HepG2 (cell line): ENCODE measurements around the gene QSOX2. TPM values are rescaled to one million over a fixed set of nuclear protein-coding genes. Genes with fewer than 3 reads are reported as not detected.

Experiments
- ATAC-seq: fragments of 200-7000 bp; cut with Tn5 transposase; 3 replicates; pipeline ENCODE4 v1.9.1; 2020; ENCODE audit warnings: mild to moderate bottlenecking, moderate library complexity
- BruUV-seq: library from RNA; stranded (reverse); fragments of 400-500 nt; replicated peaks from 2 replicates; lab custom pipeline; 2021; lab: Mats Ljungman, UMichigan
- CTCF ChIA-PET: fragments of 300-600 bp; formaldehyde crosslinking; extraction: SDS; loops from one replicate; lab custom pipeline; 2021; ENCODE audit warnings: low total read pairs, inconsistent platforms, low intra/inter-chr PET ratio; lab: Yijun Ruan, JAX
- POLR2A ChIA-PET: fragments of 350-600 bp; sonication (Branson Sonifier 250); formaldehyde crosslinking; loops from one replicate; lab custom pipeline; 2020; ENCODE audit warnings: antibody characterized with exemption, inconsistent platforms; lab: Yijun Ruan, JAX
- DNase-seq: peaks from one replicate; pipeline ENCODE4 v3.0.0-alpha.2; 2015; ENCODE audit warnings: low spot score
- FAIRE-seq: peaks from 3 replicates; lab custom pipeline; 2011; peaks lifted over from hg19 to GRCh38; lab: Jason Lieb, UNC
- H2AFZ ChIP-seq: one replicate; pipeline ENCODE4 v1.6.1; 2011; ENCODE audit warnings: low read length, inconsistent platforms
- H3K27ac ChIP-seq: fragments of 300-600 bp; 3 replicates; pipeline ENCODE4 v1.8.0; 2011; ENCODE audit warnings: mixed run types, mild to moderate bottlenecking, mixed read lengths, low read length, inconsistent platforms; ENCODE audit not compliant: insufficient read depth; ENCODE audit errors: extremely low read length
- H3K27me3 ChIP-seq, 2 experiments: fragments of 200-600 bp in 1 of 2; 2 replicates in 1 of 2; 3 replicates in 1 of 2; pipeline versions ENCODE4 v1.6.0 to v1.8.0; 2011; ENCODE audit warnings: low read length in 2 of 2, mild to moderate bottlenecking in 2 of 2, moderate library complexity in 2 of 2, inconsistent platforms in 1 of 2; ENCODE audit not compliant: insufficient read depth in 2 of 2, control insufficient read depth in 1 of 2
- H3K36me3 ChIP-seq, 2 experiments: fragments of 200-600 bp in 1 of 2; replicated peaks in 1 of 2; 2 replicates in 1 of 2; 3 replicates in 1 of 2; pipeline versions ENCODE4 v1.5.1 to v1.8.0; 2011; ENCODE audit warnings: low read length in 2 of 2, inconsistent platforms in 1 of 2; ENCODE audit not compliant: insufficient read depth in 2 of 2, control insufficient read depth in 1 of 2
- H3K4me1 ChIP-seq: 2 replicates; pipeline ENCODE4 v1.5.1; 2012; ENCODE audit warnings: low read length, inconsistent platforms; ENCODE audit not compliant: insufficient read depth
- H3K4me2 ChIP-seq: 2 replicates; pipeline ENCODE4 v1.6.0; 2011; ENCODE audit warnings: low read depth, low read length, inconsistent platforms
- H3K4me3 ChIP-seq, 3 experiments: fragments of 200-600 bp in 1 of 3; sonication (generic), shearing (Covaris generic) in 1 of 3; replicated peaks in 1 of 3; 2 replicates each; pipeline ENCODE4 v1.5.1; 2011 to 2016; ENCODE audit warnings: low read length in 3 of 3, inconsistent platforms in 2 of 3, low read depth in 2 of 3, mild to moderate bottlenecking in 2 of 3, control low read depth in 1 of 3, mixed read lengths in 1 of 3; ENCODE audit not compliant: insufficient read depth in 1 of 3
- H3K79me2 ChIP-seq: one replicate; pipeline ENCODE4 v1.6.1; 2011; ENCODE audit warnings: low read length, inconsistent platforms; ENCODE audit not compliant: insufficient read depth
- H3K9ac ChIP-seq: 2 replicates; pipeline ENCODE4 v1.6.0; 2011; ENCODE audit warnings: mild to moderate bottlenecking, low read depth, low read length, inconsistent platforms; ENCODE audit not compliant: insufficient read depth
- H3K9me3 ChIP-seq: 2 replicates; pipeline ENCODE4 v1.5.1; 2012; ENCODE audit warnings: mild to moderate bottlenecking, low read length
- H4K20me1 ChIP-seq: 2 replicates; pipeline ENCODE4 v1.6.0; 2011; ENCODE audit warnings: inconsistent platforms, mild to moderate bottlenecking, low read length, moderate library complexity; ENCODE audit not compliant: insufficient read depth
- ADNP ChIP-seq: sonication (generic); formaldehyde crosslinking; IDR thresholded peaks from 2 replicates; pipeline ENCODE4 v1.4.0; 2020; ENCODE audit warnings: missing genetic modification reagents
- BRD4 ChIP-seq: sonication (generic); formaldehyde crosslinking; IDR thresholded peaks from 2 replicates; pipeline ENCODE4 v1.4.0; 2020; ENCODE audit warnings: missing genetic modification reagents
- CC2D1A ChIP-seq: sonication (generic); formaldehyde crosslinking; IDR thresholded peaks from 2 replicates; pipeline ENCODE4 v1.8.1; 2023; ENCODE audit warnings: mild to moderate bottlenecking, missing genetic modification reagents
- CREM ChIP-seq, 2 experiments: sonication (generic) in 1 of 2; formaldehyde crosslinking in 1 of 2; IDR thresholded peaks; 2 replicates each; pipeline versions ENCODE4 v1.4.0 to v1.6.1; 2016 to 2020; ENCODE audit warnings: antibody characterized with exemption in 1 of 2, mild to moderate bottlenecking in 1 of 2, missing genetic modification reagents in 1 of 2
- CSRNP2 ChIP-seq: sonication (generic); formaldehyde crosslinking; conservative IDR thresholded peaks from 2 replicates; pipeline ENCODE4 v1.8.0; 2022; ENCODE audit warnings: low read depth, missing genetic modification reagents
- KDM6A ChIP-seq: IDR thresholded peaks from 2 replicates; pipeline ENCODE4 v1.6.1; 2016; ENCODE audit warnings: low read depth
- TFDP1 ChIP-seq: IDR thresholded peaks from 2 replicates; pipeline ENCODE4 v1.6.1; 2016; ENCODE audit warnings: missing compliant biosample characterization, missing genetic modification reagents, borderline replicate concordance
- TRIM24 ChIP-seq: sonication (generic); formaldehyde crosslinking; IDR thresholded peaks from 2 replicates; pipeline ENCODE4 v1.8.0; 2022; ENCODE audit warnings: mild to moderate bottlenecking, missing genetic modification reagents
- ZNF143 ChIP-seq: sonication (generic); formaldehyde crosslinking; IDR thresholded peaks from 2 replicates; pipeline ENCODE4 v1.4.0; 2020; ENCODE audit warnings: missing genetic modification reagents
- ZNF331 ChIP-seq: sonication (generic); formaldehyde crosslinking; IDR thresholded peaks from 2 replicates; pipeline ENCODE4 v1.4.0; 2020; ENCODE audit warnings: missing genetic modification reagents
- ZNF841 ChIP-seq: sonication (generic); formaldehyde crosslinking; IDR thresholded peaks from 2 replicates; pipeline ENCODE4 v1.8.1; 2023; ENCODE audit warnings: missing genetic modification reagents, borderline replicate concordance
- WGBS: methylation state at CpG from one replicate; pipeline ENCODE4 v1.1.6; 2017; ENCODE audit warnings: low lambda C conversion rate; 5-methylcytosine and 5-hydroxymethylcytosine counted together
- in situ Hi-C: cut with HindIII; loops from 2 replicates; pipeline ENCODE4 v1.10.0; 2017; ENCODE audit warnings: low pct_unique_long_range_greater_than_20kb; ENCODE audit not compliant: extremely low pct_ligation_motif_present
- intact Hi-C: fragments of 100-400 bp; cut with micrococcal nuclease; formaldehyde crosslinking; loops from one replicate; pipeline ENCODE4 v1.10.0; 2022; ENCODE audit not compliant: unreplicated experiment
- polyA plus RNA-seq, 8 experiments: library from polyadenylated mRNA; depleted of rRNA in 3 of 8; stranded (reverse) in 7 of 8; unstranded in 1 of 8; fragments of >200 nt; fragmentation: Illumina TruSeq in 4 of 8; extraction: Trizol in 4 of 8; gene quantifications; 2 replicates each; pipeline versions ENCODE4 v1.2.1 to v1.2.3, GENCODE V29; 2011 to 2016; ENCODE audit warnings: low read depth in 4 of 8, missing spikeins in 1 of 8, mixed read lengths in 1 of 8; ENCODE audit not compliant: insufficient read depth in 1 of 8
- total RNA-seq, 5 experiments: library from RNA; depleted of rRNA; stranded (reverse); fragments of >200 nt; fragmentation: Illumina TruSeq; extraction: Trizol; gene quantifications; 2 replicates each; pipeline ENCODE4 v1.2.3, GENCODE V29; 2016; ENCODE audit warnings: low read depth in 1 of 5
- TF ChIP-seq, protein P1 (sequence below): IDR thresholded peaks from 2 replicates; pipeline ENCODE4 v1.6.1; 2016; ENCODE audit warnings: low read depth, missing genetic modification reagents, missing compliant biosample characterization

The QSOX2 gene
- total and polyA plus RNA-seq, 2 of the 13 experiments (the other 11 are each of a cell fraction or from before 2014, with no cell fraction given), result 27.1 to 42.1 TPM

DNA sequence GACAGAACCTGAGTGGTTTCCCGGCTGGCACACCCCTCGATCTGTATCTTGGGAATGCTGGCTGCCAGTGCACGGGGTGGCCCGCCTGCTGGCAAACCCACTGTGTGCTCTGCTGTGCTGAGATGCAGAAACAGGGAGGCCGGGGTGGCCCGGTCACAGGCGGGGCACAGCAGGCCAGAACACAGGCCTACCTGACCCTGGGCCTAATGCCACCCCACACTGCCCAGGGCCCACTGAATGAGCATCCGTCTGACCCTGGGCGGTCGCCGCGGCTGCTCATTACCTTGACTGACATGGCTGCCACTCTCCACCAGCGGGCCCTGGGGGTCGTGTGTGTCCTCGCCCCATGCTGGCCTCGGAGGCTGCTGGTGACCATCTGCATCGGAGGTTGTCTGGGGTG lies 14.2 kb upstream of the QSOX2 start:
- Histone ChIP-seq H4K20me1 (no peaks in the 10 kb centered on the region), H2AFZ (no peak overlapping the region), H3K9ac (no peak overlapping the region), H3K36me3 (no peaks in the 10 kb centered on the region), H3K79me2 (no peaks in the 10 kb centered on the region), H3K27ac (no peak overlapping the region), H3K9me3 (no peaks in the 10 kb centered on the region), H3K4me3 (no peak overlapping the region), H3K4me2 (no peak overlapping the region), H3K27me3 (peaks cover 26 to 92% of the 10 kb centered on the region in 2 experiments), H3K4me1 (peaks cover 24% of the 10 kb centered on the region)
- no peak for TF ChIP-seq KDM6A
- no peak for TF ChIP-seq TFDP1 (CRISPR knock-in tag)
- TF ChIP-seq CSRNP2 (CRISPR knock-in tag), result no peak
- no peak for TF ChIP-seq CREM (IDR thresholded peaks at IDR 0.05)
- TF ChIP-seq CREM (CRISPR knock-in tag; IDR thresholded peaks at IDR 0.05), result no peak
- TF ChIP-seq ADNP (CRISPR knock-in tag), result no peak
- TF ChIP-seq, protein P1, sequence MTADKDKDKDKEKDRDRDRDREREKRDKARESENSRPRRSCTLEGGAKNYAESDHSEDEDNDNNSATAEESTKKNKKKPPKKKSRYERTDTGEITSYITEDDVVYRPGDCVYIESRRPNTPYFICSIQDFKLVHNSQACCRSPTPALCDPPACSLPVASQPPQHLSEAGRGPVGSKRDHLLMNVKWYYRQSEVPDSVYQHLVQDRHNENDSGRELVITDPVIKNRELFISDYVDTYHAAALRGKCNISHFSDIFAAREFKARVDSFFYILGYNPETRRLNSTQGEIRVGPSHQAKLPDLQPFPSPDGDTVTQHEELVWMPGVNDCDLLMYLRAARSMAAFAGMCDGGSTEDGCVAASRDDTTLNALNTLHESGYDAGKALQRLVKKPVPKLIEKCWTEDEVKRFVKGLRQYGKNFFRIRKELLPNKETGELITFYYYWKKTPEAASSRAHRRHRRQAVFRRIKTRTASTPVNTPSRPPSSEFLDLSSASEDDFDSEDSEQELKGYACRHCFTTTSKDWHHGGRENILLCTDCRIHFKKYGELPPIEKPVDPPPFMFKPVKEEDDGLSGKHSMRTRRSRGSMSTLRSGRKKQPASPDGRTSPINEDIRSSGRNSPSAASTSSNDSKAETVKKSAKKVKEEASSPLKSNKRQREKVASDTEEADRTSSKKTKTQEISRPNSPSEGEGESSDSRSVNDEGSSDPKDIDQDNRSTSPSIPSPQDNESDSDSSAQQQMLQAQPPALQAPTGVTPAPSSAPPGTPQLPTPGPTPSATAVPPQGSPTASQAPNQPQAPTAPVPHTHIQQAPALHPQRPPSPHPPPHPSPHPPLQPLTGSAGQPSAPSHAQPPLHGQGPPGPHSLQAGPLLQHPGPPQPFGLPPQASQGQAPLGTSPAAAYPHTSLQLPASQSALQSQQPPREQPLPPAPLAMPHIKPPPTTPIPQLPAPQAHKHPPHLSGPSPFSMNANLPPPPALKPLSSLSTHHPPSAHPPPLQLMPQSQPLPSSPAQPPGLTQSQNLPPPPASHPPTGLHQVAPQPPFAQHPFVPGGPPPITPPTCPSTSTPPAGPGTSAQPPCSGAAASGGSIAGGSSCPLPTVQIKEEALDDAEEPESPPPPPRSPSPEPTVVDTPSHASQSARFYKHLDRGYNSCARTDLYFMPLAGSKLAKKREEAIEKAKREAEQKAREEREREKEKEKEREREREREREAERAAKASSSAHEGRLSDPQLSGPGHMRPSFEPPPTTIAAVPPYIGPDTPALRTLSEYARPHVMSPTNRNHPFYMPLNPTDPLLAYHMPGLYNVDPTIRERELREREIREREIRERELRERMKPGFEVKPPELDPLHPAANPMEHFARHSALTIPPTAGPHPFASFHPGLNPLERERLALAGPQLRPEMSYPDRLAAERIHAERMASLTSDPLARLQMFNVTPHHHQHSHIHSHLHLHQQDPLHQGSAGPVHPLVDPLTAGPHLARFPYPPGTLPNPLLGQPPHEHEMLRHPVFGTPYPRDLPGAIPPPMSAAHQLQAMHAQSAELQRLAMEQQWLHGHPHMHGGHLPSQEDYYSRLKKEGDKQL (CRISPR knock-in tag), result no peak
- no peak for TF ChIP-seq ZNF841 (CRISPR knock-in tag)
- no peak for TF ChIP-seq TRIM24 (CRISPR knock-in tag)
- no peak for TF ChIP-seq ZNF331 (CRISPR knock-in tag)
- no peak for TF ChIP-seq BRD4
- no peak for TF ChIP-seq ZNF143 (CRISPR knock-in tag)
- TF ChIP-seq CC2D1A (CRISPR knock-in tag), result no peak
- ATAC-seq (no peak), DNase-seq (no peak), FAIRE-seq (no peak)
- POLR2A ChIA-PET, result no interaction called here
- intact Hi-C loops, result no loop called here
- BruUV-seq, result no TSS peak
- in situ Hi-C loops, result loop anchor here (25.0 kb wide), 1 partner anchor 273 kb away; no protein-coding TSS in a partner anchor
- CTCF ChIA-PET, result no interaction called here
- 0% methylated on average over 1 of the region's 17 CpGs for WGBS
